K562 (cell line): ENCODE data around the gene GPR15LG. TPM values are rescaled to one million over a fixed set of nuclear protein-coding genes. Genes with fewer than 3 reads are reported as not detected.

ENCODE experiments used
- BRD9 ChIP-seq: fragments of 450-650 bp; IDR thresholded peaks from 2 replicates; pipeline ENCODE4 v1.6.1; 2018; ENCODE audit warnings: low read depth; ENCODE audit not compliant: partially characterized antibody
- C11orf30 ChIP-seq: fragments of 450-650 bp; IDR thresholded peaks from 2 replicates; pipeline ENCODE4 v1.6.1; 2016; ENCODE audit warnings: low read depth, mild to moderate bottlenecking
- CEBPB ChIP-seq: fragments of 450-650 bp; IDR thresholded peaks from 2 replicates; pipeline ENCODE4 v1.6.1; 2016; ENCODE audit warnings: missing genetic modification characterization, missing compliant biosample characterization
- ESRRB ChIP-seq: fragments of 250-450 bp; sonication (Bioruptor Pico); IDR thresholded peaks from 2 replicates; pipeline ENCODE4 v1.5.0; 2020; ENCODE audit warnings: mild to moderate bottlenecking, moderate library complexity, borderline replicate concordance
- FOXK2 ChIP-seq, 2 experiments: fragments of 450-650 bp; IDR thresholded peaks in 1 of 2; conservative IDR thresholded peaks in 1 of 2; 2 replicates each; pipeline ENCODE4 v1.6.1; 2016; ENCODE audit warnings: low read depth in 2 of 2, mild to moderate bottlenecking in 1 of 2
- FUS ChIP-seq: fragments of 200-400 bp; formaldehyde crosslinking; optimal IDR thresholded peaks from 2 replicates; pipeline ENCODE3; 2017; ENCODE audit warnings: low read depth, low read length
- HBP1 ChIP-seq: fragments of 450-650 bp; formaldehyde crosslinking; IDR thresholded peaks from 2 replicates; pipeline ENCODE4 v1.4.0; 2022; ENCODE audit warnings: missing genetic modification characterization
- LARP7 ChIP-seq: fragments of 450-650 bp; IDR thresholded peaks from 2 replicates; pipeline ENCODE4 v1.6.1; 2016
- MCM5 ChIP-seq: fragments of 450-650 bp; IDR thresholded peaks from 2 replicates; pipeline ENCODE4 v1.6.1; 2016; ENCODE audit warnings: low read depth
- MEIS2 ChIP-seq: fragments of 450-650 bp; IDR thresholded peaks from 2 replicates; pipeline ENCODE4 v1.6.1; 2014; ENCODE audit warnings: mild to moderate bottlenecking; ENCODE audit not compliant: partially characterized antibody
- NCOA1 ChIP-seq: fragments of 450-650 bp; IDR thresholded peaks from 2 replicates; pipeline ENCODE4 v1.6.1; 2016; ENCODE audit warnings: low read depth
- NELFE ChIP-seq: IDR thresholded peaks from 2 replicates; pipeline ENCODE4 v1.6.1; 2011; ENCODE audit warnings: mild to moderate bottlenecking; ENCODE audit not compliant: insufficient read depth, insufficient read length
- RAD21 ChIP-seq, 2 experiments: fragments of 250-450 bp in 1 of 2; fragments of 450-650 bp in 1 of 2; sonication (Bioruptor Pico) in 1 of 2; formaldehyde crosslinking in 1 of 2; IDR thresholded peaks in 1 of 2; conservative IDR thresholded peaks in 1 of 2; 2 replicates each; pipeline versions ENCODE4 v1.4.0 to v1.8.0; 2020 to 2022; ENCODE audit warnings: mild to moderate bottlenecking in 2 of 2, moderate library complexity in 1 of 2
- RREB1 ChIP-seq: fragments of 250-450 bp; sonication (Bioruptor Pico); IDR thresholded peaks from 2 replicates; pipeline ENCODE4 v1.4.0; 2020
- SMC3 ChIP-seq: conservative IDR thresholded peaks from 2 replicates; pipeline ENCODE4 v1.6.1; 2011; ENCODE audit warnings: low read depth, low read length, improper control_type of control experiment; ENCODE audit not compliant: insufficient read depth
- TCFL5 ChIP-seq: fragments of 250-450 bp; sonication (Bioruptor Pico); conservative IDR thresholded peaks from 2 replicates; pipeline ENCODE4 v1.6.1; 2021; ENCODE audit warnings: mild to moderate bottlenecking, moderate library complexity, matching md5 sums
- TRIM28 ChIP-seq: fragments of 450-650 bp; IDR thresholded peaks from 2 replicates; pipeline ENCODE4 v1.6.1; 2017
- TSHZ1 ChIP-seq: fragments of 250-450 bp; sonication (Bioruptor Pico); IDR thresholded peaks from 2 replicates; pipeline ENCODE4 v1.4.0; 2020; ENCODE audit warnings: mild to moderate bottlenecking, moderate library complexity
- ZNF764 ChIP-seq: fragments of 250-450 bp; sonication (Bioruptor Pico); IDR thresholded peaks from 2 replicates; pipeline ENCODE4 v1.4.0; 2020; ENCODE audit warnings: low read depth, mild to moderate bottlenecking, moderate library complexity
- polyA plus RNA-seq, 8 experiments: library from polyadenylated mRNA; depleted of rRNA in 4 of 8; stranded (reverse) in 5 of 8; unstranded in 3 of 8; fragments of >200 nt; fragmentation: Nextera tagmentation in 2 of 8; fragmentation: Illumina TruSeq in 1 of 8; extraction: Ambion mirVana in 2 of 8; extraction: Trizol in 1 of 8; gene quantifications; 2 replicates each; pipeline versions ENCODE4 v1.2.1 to v1.2.3, GENCODE V29; 2011 to 2014; ENCODE audit warnings: inconsistent platforms in 1 of 8, missing spikeins in 1 of 8
- total RNA-seq, 7 experiments: library from RNA; depleted of rRNA in 6 of 7; stranded (reverse); fragments of >200 nt in 6 of 7; fragmentation: Illumina TruSeq in 2 of 7; extraction: Trizol in 2 of 7; gene quantifications; 2 replicates each; pipeline versions ENCODE4 v1.2.1 to v1.2.3, GENCODE V29; 2011 to 2021; ENCODE audit warnings: low replicate concordance in 1 of 7

GPR15LG gene
- total and polyA plus RNA-seq, 9 of the 15 experiments (the other 6 are each of a cell fraction or from before 2014, with no cell fraction given): 0.51 TPM; not detected in 8

- TF ChIP-seq RREB1 (no peak), ESRRB (CRISPR knock-in tag) (no peak), SMC3 (peak; percentile 48; the same call in 1 of the 2 replicates), BRD9 (no peak), MEIS2 (no peak), NCOA1 (no peak), HBP1 (CRISPR knock-in tag) (no peak), C11orf30 (no peak), MCM5 (no peak), TSHZ1 (no peak), NELFE (no peak), RAD21 (CRISPR knock-in tag; conservative IDR thresholded peaks at IDR 0.05 in 1 of 2, IDR thresholded peaks at IDR 0.05 in 1 of 2) (peak in 1 of 2 experiments; percentile 53; a peak in 2 of 4 replicates), ZNF764 (no peak), FUS (no peak), TCFL5 (CRISPR knock-in tag) (no peak), LARP7 (no peak), FOXK2 (conservative IDR thresholded peaks at IDR 0.05 in 1 of 2, IDR thresholded peaks at IDR 0.05 in 1 of 2; ENCODE audit: low read depth in 2 of 2) (peak in 1 of 2 experiments; percentile 71; a peak in 1 of 4 replicates), TRIM28 (no peak), CEBPB (tag) (peak; percentile 58)
Observed at GRCh38 chr10:84214612-84215235, 41.1 kb downstream of the GPR15LG start (continued).
